Neural progenitor cell (in vitro differentiated cells): ENCODE data around the gene TRAF3. TPM values are rescaled to one million over a fixed set of nuclear protein-coding genes. Genes with fewer than 3 reads are reported as not detected.

Source experiments
- DNase-seq: peaks from one replicate; pipeline ENCODE4 v3.0.0-alpha.2; 2016; ENCODE audit warnings: low spot score
- H2AFZ ChIP-seq: fragments of 200-600 bp; sonication (generic); replicated peaks from 2 replicates; pipeline ENCODE4 v1.6.1; 2016; ENCODE audit warnings: antibody characterized with exemption
- H3F3A ChIP-seq: fragments of 200-600 bp; sonication (generic); 2 replicates; pipeline ENCODE4 v1.6.1; 2016; ENCODE audit warnings: antibody characterized with exemption, low read depth
- H3K27ac ChIP-seq: fragments of 200-600 bp; sonication (generic); 2 replicates; pipeline ENCODE4 v1.5.1; 2016; ENCODE audit warnings: mild to moderate bottlenecking
- H3K27me3 ChIP-seq: fragments of 200-600 bp; sonication (generic); 2 replicates; pipeline ENCODE4 v1.6.1; 2016; ENCODE audit warnings: mild to moderate bottlenecking, moderate library complexity
- H3K36me3 ChIP-seq: fragments of 200-600 bp; sonication (generic); 2 replicates; pipeline ENCODE4 v1.5.1; 2016
- H3K4me1 ChIP-seq: fragments of 200-600 bp; sonication (generic); 2 replicates; pipeline ENCODE4 v1.6.1; 2016; ENCODE audit warnings: mixed run types
- H3K4me2 ChIP-seq: fragments of 200-600 bp; sonication (generic); 2 replicates; pipeline ENCODE4 v1.6.1; 2016
- H3K4me3 ChIP-seq: fragments of 200-600 bp; sonication (generic); 2 replicates; pipeline ENCODE4 v1.5.1; 2016
- H3K79me2 ChIP-seq: fragments of 200-600 bp; sonication (generic); 2 replicates; pipeline ENCODE4 v1.6.1; 2016; ENCODE audit warnings: low read depth
- H3K9ac ChIP-seq: fragments of 200-600 bp; sonication (generic); 2 replicates; pipeline ENCODE4 v1.6.1; 2016
- H3K9me3 ChIP-seq: fragments of 200-600 bp; sonication (generic); 2 replicates; pipeline ENCODE4 v1.5.1; 2016; ENCODE audit warnings: low read depth
- H4K20me1 ChIP-seq: fragments of 200-600 bp; sonication (generic); 2 replicates; pipeline ENCODE4 v1.6.1; 2016; ENCODE audit warnings: low read depth
- H3K27ac Mint-ChIP-seq: 3 replicates; pipeline ENCODE4 v1.8.0; 2021; ENCODE audit warnings: mixed read lengths
- H3K27me3 Mint-ChIP-seq: 2 replicates; pipeline ENCODE4 v1.8.0; 2022; ENCODE audit warnings: low read depth, mild to moderate bottlenecking, inconsistent platforms, moderate library complexity, mixed read lengths; ENCODE audit not compliant: insufficient read depth
- H3K36me3 Mint-ChIP-seq: 3 replicates; pipeline ENCODE4 v1.8.0; 2021; ENCODE audit warnings: mixed read lengths
- H3K4me1 Mint-ChIP-seq: 3 replicates; pipeline ENCODE4 v1.8.0; 2021; ENCODE audit warnings: mixed read lengths
- H3K4me3 Mint-ChIP-seq: 3 replicates; pipeline ENCODE4 v1.8.0; 2021; ENCODE audit warnings: mild to moderate bottlenecking, moderate library complexity, mixed read lengths
- H3K9me3 Mint-ChIP-seq: 3 replicates; pipeline ENCODE4 v1.8.0; 2020; ENCODE audit warnings: mixed read lengths
- EZH2 ChIP-seq: fragments of 200-600 bp; sonication (generic); IDR thresholded peaks from 2 replicates; pipeline ENCODE4 v1.6.1; 2017; ENCODE audit warnings: antibody characterized with exemption, mild to moderate bottlenecking, moderate library complexity
- EZH2phosphoT487 ChIP-seq: fragments of 200-600 bp; sonication (generic); IDR thresholded peaks from 2 replicates; pipeline ENCODE4 v1.6.1; 2017; ENCODE audit warnings: antibody characterized with exemption
- total RNA-seq: library from RNA; depleted of rRNA; stranded (reverse); fragments of >200 nt; gene quantifications from 2 replicates; pipeline ENCODE4 v1.2.3, GENCODE V29; 2015; ENCODE audit warnings: low replicate concordance
- TF ChIP-seq, protein P1 (sequence below): fragments of 200-600 bp; sonication (generic); IDR thresholded peaks from 2 replicates; pipeline ENCODE4 v1.5.1; 2017; ENCODE audit warnings: antibody characterized with exemption, mild to moderate bottlenecking

TRAF3 gene
- total RNA-seq, 1 donor from 2014 or later = 18.1 TPM

DNA sequence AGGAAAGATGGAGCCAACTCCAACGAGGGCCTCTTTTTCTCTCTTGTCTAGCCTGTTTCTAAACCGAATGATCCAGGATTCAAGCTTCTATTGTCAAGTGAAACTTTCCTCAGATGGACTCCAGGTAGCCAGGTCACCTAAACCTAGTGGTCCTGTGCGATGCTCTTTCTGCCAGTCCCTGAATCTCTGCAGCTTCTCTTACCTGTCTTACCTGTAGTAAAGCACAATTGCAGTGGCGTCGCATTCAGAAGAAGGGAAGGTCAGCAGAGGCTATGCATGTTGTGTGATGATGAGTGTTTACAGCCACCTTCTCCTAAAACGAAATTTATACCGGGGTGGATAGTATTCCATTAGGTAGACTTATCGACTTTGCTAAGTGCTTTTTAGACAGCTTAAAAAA, 47.4 kb upstream of the TRAF3 start:
- no peak for DNase-seq
- H3K9me3 Mint-ChIP-seq = no peaks in the 10 kb centered on the region

DNA sequence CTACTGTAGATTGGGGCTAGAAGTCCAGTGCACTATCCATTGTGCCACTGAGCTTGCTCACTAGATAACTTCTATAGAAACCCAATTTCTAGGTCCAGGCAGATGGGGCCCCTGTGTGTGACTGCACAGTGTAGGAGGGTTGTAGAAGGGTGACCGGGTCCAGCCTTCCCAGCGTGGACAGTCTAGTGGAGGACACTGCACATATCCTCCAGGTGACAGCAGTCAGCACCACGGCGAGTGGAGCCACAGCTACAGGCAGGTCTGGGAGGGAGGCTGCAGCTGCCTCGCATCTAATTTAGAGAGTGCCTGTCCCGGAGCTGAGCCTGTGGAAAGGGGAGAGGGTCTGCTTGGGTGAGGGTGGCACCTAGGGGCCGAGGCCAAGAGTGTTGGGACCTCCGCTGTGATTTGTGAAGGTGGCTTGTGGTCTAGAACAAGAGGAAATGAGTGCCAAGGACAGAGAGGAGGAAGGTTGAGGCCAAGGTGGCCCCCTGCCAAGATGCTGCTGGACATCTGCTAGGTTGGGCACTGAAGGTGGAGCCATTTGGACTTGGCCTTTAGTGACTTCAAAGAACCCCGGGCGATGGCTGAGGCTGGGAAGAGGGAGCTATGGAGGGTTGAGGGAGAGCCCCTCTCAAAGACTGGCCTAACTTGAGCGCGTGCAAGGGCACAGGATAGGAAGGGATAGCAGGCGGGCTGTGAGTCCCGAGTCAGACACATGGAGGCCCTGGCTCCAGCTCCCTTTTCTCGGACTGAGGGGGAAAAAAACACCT, 46.0 kb upstream of the TRAF3 start:
- DNase-seq = no peak
- H3K4me3 ChIP-seq = no peak overlapping the region
- TF ChIP-seq EZH2 = no peak
- TF ChIP-seq, protein P1, sequence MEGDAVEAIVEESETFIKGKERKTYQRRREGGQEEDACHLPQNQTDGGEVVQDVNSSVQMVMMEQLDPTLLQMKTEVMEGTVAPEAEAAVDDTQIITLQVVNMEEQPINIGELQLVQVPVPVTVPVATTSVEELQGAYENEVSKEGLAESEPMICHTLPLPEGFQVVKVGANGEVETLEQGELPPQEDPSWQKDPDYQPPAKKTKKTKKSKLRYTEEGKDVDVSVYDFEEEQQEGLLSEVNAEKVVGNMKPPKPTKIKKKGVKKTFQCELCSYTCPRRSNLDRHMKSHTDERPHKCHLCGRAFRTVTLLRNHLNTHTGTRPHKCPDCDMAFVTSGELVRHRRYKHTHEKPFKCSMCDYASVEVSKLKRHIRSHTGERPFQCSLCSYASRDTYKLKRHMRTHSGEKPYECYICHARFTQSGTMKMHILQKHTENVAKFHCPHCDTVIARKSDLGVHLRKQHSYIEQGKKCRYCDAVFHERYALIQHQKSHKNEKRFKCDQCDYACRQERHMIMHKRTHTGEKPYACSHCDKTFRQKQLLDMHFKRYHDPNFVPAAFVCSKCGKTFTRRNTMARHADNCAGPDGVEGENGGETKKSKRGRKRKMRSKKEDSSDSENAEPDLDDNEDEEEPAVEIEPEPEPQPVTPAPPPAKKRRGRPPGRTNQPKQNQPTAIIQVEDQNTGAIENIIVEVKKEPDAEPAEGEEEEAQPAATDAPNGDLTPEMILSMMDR = no peak
- no peak for TF ChIP-seq EZH2phosphoT487
- H3K36me3 Mint-ChIP-seq = peaks cover 25% of the 10 kb centered on the region
- H3K4me3 Mint-ChIP-seq = no peak overlapping the region
- H3K27me3 Mint-ChIP-seq = peaks cover 2% of the 10 kb centered on the region
- peak overlapping the region; percentile 74 for H3K27ac Mint-ChIP-seq
- H3K79me2 ChIP-seq = no peaks in the 10 kb centered on the region
- no peak overlapping the region for H2AFZ ChIP-seq
- no peaks in the 10 kb centered on the region for H3K27me3 ChIP-seq
- no peaks in the 10 kb centered on the region for H3K9me3 ChIP-seq
- H3K4me1 ChIP-seq = no peaks in the 10 kb centered on the region
- peaks cover 2% of the 10 kb centered on the region for H3K4me1 Mint-ChIP-seq
- no peaks in the 10 kb centered on the region for H3K9me3 Mint-ChIP-seq
- no peaks in the 10 kb centered on the region for H3K36me3 ChIP-seq
- H3F3A ChIP-seq = no peaks in the 10 kb centered on the region
- no peak overlapping the region for H3K27ac ChIP-seq
- no peak overlapping the region for H3K9ac ChIP-seq
- peaks cover 8% of the 10 kb centered on the region for H4K20me1 ChIP-seq
- H3K4me2 ChIP-seq = no peak overlapping the region

More for the DNA sequence above, 47.4 kb upstream of the TRAF3 start:
- TF ChIP-seq EZH2 (no peak), EZH2phosphoT487 (no peak)
- TF ChIP-seq, protein P1 = no peak
- Histone ChIP-seq H3K9me3 (no peaks in the 10 kb centered on the region), H3K27me3 (no peaks in the 10 kb centered on the region), H3F3A (no peaks in the 10 kb centered on the region), H3K36me3 (no peaks in the 10 kb centered on the region), H3K79me2 (no peaks in the 10 kb centered on the region), H3K9ac (no peak overlapping the region), H4K20me1 (peaks cover 8% of the 10 kb centered on the region), H3K4me3 (no peak overlapping the region), H3K4me1 (no peaks in the 10 kb centered on the region), H3K4me2 (no peak overlapping the region), H2AFZ (no peak overlapping the region), H3K27ac (no peak overlapping the region)
- peaks cover 2% of the 10 kb centered on the region for H3K4me1 Mint-ChIP-seq
- peaks cover 3% of the 10 kb centered on the region for H3K27me3 Mint-ChIP-seq
- H3K27ac Mint-ChIP-seq = no peak overlapping the region
- H3K36me3 Mint-ChIP-seq = peaks cover 29% of the 10 kb centered on the region
- no peak overlapping the region for H3K4me3 Mint-ChIP-seq

DNA sequence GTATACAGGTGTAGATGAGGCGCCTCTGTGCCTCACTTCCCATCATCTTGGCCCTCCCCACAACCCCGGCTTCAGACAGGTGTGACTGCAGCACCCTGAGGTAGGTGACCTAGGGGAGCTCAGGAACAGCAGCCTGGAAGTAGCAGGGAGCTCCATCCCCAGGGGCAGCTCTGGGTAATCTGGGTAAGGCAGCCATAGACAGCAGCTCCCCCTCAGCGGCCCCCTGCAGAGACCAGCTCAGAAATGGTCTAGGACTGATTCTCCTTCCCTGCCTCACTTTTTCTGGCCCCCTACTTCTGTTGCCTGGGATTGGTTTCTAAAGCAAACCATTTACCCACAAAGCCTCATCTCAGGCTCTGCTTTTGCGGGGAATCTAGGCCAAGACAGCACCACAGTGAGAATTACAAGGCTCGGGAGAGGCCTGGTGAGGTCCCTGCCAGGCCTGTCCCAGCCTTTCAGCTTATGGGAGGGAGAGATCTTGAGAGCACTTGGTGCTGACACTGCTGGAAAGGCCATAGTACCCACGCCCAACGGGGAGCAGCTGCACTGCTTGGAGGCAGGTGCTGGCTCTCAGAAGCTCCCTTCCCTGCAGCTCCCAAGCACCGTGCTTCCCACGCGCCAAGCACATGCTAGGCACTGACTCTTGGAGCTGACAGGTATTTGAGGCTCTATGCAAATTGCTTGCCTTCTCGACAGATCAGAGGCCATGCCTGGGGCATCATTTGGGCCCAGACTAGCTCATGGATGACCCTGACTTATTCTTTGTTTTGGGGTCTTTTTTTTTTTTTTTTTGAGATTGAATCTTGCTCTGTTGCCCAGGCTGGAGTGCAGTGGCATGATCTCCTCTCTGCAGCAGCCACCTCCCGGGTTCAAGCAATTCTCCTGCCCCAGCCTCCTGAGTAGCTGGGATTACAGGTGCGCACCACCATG, 45.1 kb upstream of the TRAF3 start:
- no peak overlapping the region for H3K4me3 ChIP-seq
- H3K27ac ChIP-seq = no peak overlapping the region
- H3K79me2 ChIP-seq = no peaks in the 10 kb centered on the region
- H3K9me3 ChIP-seq = no peaks in the 10 kb centered on the region
- H3K9ac ChIP-seq = no peak overlapping the region
- H3K4me2 ChIP-seq = no peak overlapping the region
- Mint-ChIP-seq H3K36me3 (peaks cover 18% of the 10 kb centered on the region), H3K4me1 (peaks cover 2% of the 10 kb centered on the region), H3K4me3 (no peak overlapping the region), H3K9me3 (no peaks in the 10 kb centered on the region), H3K27me3 (peaks cover 4% of the 10 kb centered on the region), H3K27ac (no peak overlapping the region)
- H2AFZ ChIP-seq = no peak overlapping the region
- no peaks in the 10 kb centered on the region for H3F3A ChIP-seq
- H3K27me3 ChIP-seq = no peaks in the 10 kb centered on the region
- DNase-seq = no peak
- TF ChIP-seq EZH2phosphoT487 (no peak), EZH2 (no peak)
- TF ChIP-seq, protein P1 = no peak
- peaks cover 8% of the 10 kb centered on the region for H4K20me1 ChIP-seq
- H3K36me3 ChIP-seq = no peaks in the 10 kb centered on the region
- H3K4me1 ChIP-seq = no peaks in the 10 kb centered on the region
